ENCODE data around the gene FIZ1.
"Not testable (repeated sequence)": the region's sequence is repeated elsewhere in the genome, so short reads cannot be mapped to it uniquely, and the experiment has no call there.

The FIZ1 gene

GRCh38 chr19:55579766-55580621 lies 19.3 kb downstream of the FIZ1 start:
- ChIA-PET POLR2A (ENCODE audit: low non-redundant PET) (interaction anchor here (0.6 to 0.7 kb wide), 3 partner anchors 84 to 290 kb away, joined by 3 to 6 read pairs (median 3); no protein-coding TSS in a partner anchor), CTCF (interaction anchor here (0.5 kb wide), 1 partner anchor 114 kb away, joined by 3 read pairs; no protein-coding TSS in a partner anchor)
- no peak for DNase-seq (ENCODE audit: low spot score)
- H3K27ac ChIP-seq, result peak overlapping the region; percentile 87
- no peak for TF ChIP-seq CTCF (conservative IDR thresholded peaks at IDR 0.05; ENCODE audit: low read depth)

- POLR2A ChIA-PET (ENCODE audit: low non-redundant PET), result interaction anchor here (0.6 kb wide), 1 partner anchor 299 kb away, joined by 3 read pairs; the partner anchor contains the start of gene HSPBP1
- DNase-seq (ENCODE audit: low spot score), result no peak
- CTCF ChIA-PET, result no interaction called here
- peak overlapping the region; percentile 87 for H3K27ac ChIP-seq
- TF ChIP-seq CTCF (conservative IDR thresholded peaks at IDR 0.05; ENCODE audit: low read depth), result no peak
Measured at GRCh38 chr19:55578761-55579747, 20.3 kb downstream of the FIZ1 start.

GRCh38 chr19:55578031-55578760 lies 21.1 kb downstream of the FIZ1 start:
- H3K27ac ChIP-seq, result no peak overlapping the region
- CTCF ChIA-PET, result no interaction called here
- POLR2A ChIA-PET (ENCODE audit: low non-redundant PET), result interaction anchor here (0.6 kb wide), 1 partner anchor 298 kb away, joined by 3 read pairs; the partner anchor contains the start of gene HSPBP1
- TF ChIP-seq CTCF (conservative IDR thresholded peaks at IDR 0.05; ENCODE audit: low read depth), result no peak
- no peak for DNase-seq (ENCODE audit: low spot score)

- ChIA-PET CTCF (interaction anchor here (0.5 to 0.6 kb wide), 4 partner anchors 24 to 458 kb away, joined by 3 to 5 read pairs (median 3); no protein-coding TSS in a partner anchor), POLR2A (ENCODE audit: low non-redundant PET) (no interaction called here)
- no peak for TF ChIP-seq CTCF (conservative IDR thresholded peaks at IDR 0.05; ENCODE audit: low read depth)
- H3K27ac ChIP-seq, result peak overlapping the region; percentile 39
- no peak for DNase-seq (ENCODE audit: low spot score)
Measured at GRCh38 chr19:55576746-55577145, 22.6 kb downstream of the FIZ1 start.

- DNase-seq (ENCODE audit: low spot score); POLR2A ChIA-PET (ENCODE audit: low non-redundant PET); H3K27ac ChIP-seq: not testable (repeated sequence)
- CTCF ChIA-PET, result interaction anchor here (0.7 to 1.1 kb wide), 2 partner anchors 14 to 59 kb away, joined by 3 to 4 read pairs; no protein-coding TSS in a partner anchor
Measured at GRCh38 chr19:55573929-55574328, 25.4 kb downstream of the FIZ1 start.

GRCh38 chr19:55569477-55569876 lies 29.8 kb downstream of the FIZ1 start:
- POLR2A ChIA-PET (ENCODE audit: low non-redundant PET); CTCF ChIA-PET; DNase-seq (ENCODE audit: low spot score); H3K27ac ChIP-seq: not testable (repeated sequence)

All from RWPE1 (cell line).